SJCRH30 (cell line): ENCODE results near the gene ROPN1. TPM values are rescaled to one million over a fixed set of nuclear protein-coding genes. Genes with fewer than 3 reads are reported as not detected.
"Not testable (repeated sequence)": the region's sequence is repeated elsewhere in the genome, so short reads cannot be mapped to it uniquely, and the experiment has no call there.

Experiments used
- DNase-seq, 2 experiments: peaks; one replicate each; pipeline ENCODE4 v3.0.0-alpha.2; 2015 to 2020
- H3K27ac ChIP-seq: fragments of 250-450 bp; sonication (Bioruptor Pico); 2 replicates; pipeline ENCODE4 v1.5.1; 2020; ENCODE audit warnings: mild to moderate bottlenecking, moderate library complexity
- H3K27me3 ChIP-seq: fragments of 250-450 bp; sonication (Bioruptor Pico); 2 replicates; pipeline ENCODE4 v1.5.1; 2020; ENCODE audit warnings: mild to moderate bottlenecking, moderate library complexity
- H3K36me3 ChIP-seq: fragments of 250-450 bp; sonication (Bioruptor Pico); 2 replicates; pipeline ENCODE4 v1.5.1; 2020; ENCODE audit warnings: mild to moderate bottlenecking, moderate library complexity
- H3K4me1 ChIP-seq: fragments of 250-450 bp; sonication (Bioruptor Pico); 2 replicates; pipeline ENCODE4 v1.5.1; 2020; ENCODE audit warnings: mild to moderate bottlenecking, moderate library complexity
- H3K4me3 ChIP-seq: fragments of 250-450 bp; sonication (Bioruptor Pico); 2 replicates; pipeline ENCODE4 v1.5.1; 2020; ENCODE audit warnings: mild to moderate bottlenecking, moderate library complexity
- H3K9me3 ChIP-seq: fragments of 250-450 bp; sonication (Bioruptor Pico); replicated peaks from 2 replicates; pipeline ENCODE4 v1.5.1; 2020; ENCODE audit warnings: mild to moderate bottlenecking, moderate library complexity
- total RNA-seq: library from RNA; depleted of rRNA; stranded (reverse); fragments of >200 nt; shearing (Covaris generic); gene quantifications from 2 replicates; pipeline ENCODE4 v1.2.3, GENCODE V29; 2014

Gene ROPN1
- total RNA-seq, 1 experiment from 2014 or later: not detected

- not testable (repeated sequence) for H3K27me3 ChIP-seq, H3K9me3 ChIP-seq, H3K36me3 ChIP-seq, H3K4me1 ChIP-seq, H3K27ac ChIP-seq, H3K4me3 ChIP-seq
- DNase-seq: peak; percentile 56 to 71
Observed at GRCh38 chr3:124016483-124016882, 24.6 kb upstream of the ROPN1 start.

GRCh38 chr3:124014366-124014942 is 22.5 kb upstream of the ROPN1 start:
- Histone ChIP-seq H3K27me3 (no peaks in the 10 kb centered on the region), H3K9me3 (peaks cover 9% of the 10 kb centered on the region; the same call in 1 of the 2 replicates), H3K4me1 (peaks cover 4% of the 10 kb centered on the region; the same call in 1 of the 2 replicates), H3K4me3 (no peak overlapping the region), H3K36me3 (no peaks in the 10 kb centered on the region), H3K27ac (no peak overlapping the region)
- no peak for DNase-seq

- not testable (repeated sequence) for H3K36me3 ChIP-seq, H3K4me1 ChIP-seq, H3K27ac ChIP-seq, H3K4me3 ChIP-seq, DNase-seq, H3K9me3 ChIP-seq, H3K27me3 ChIP-seq
Observed at GRCh38 chr3:124008321-124008720, 16.4 kb upstream of the ROPN1 start.

GRCh38 chr3:124007186-124007585 is 15.3 kb upstream of the ROPN1 start:
- Histone ChIP-seq H3K36me3 (no peaks in the 10 kb centered on the region), H3K27me3 (no peaks in the 10 kb centered on the region), H3K4me3 (no peak overlapping the region), H3K4me1 (no peaks in the 10 kb centered on the region), H3K27ac (no peak overlapping the region), H3K9me3 (no peaks in the 10 kb centered on the region)
- DNase-seq: peak; percentile 17 to 26

GRCh38 chr3:124002405-124003079 is 10.6 kb upstream of the ROPN1 start:
- H3K9me3 ChIP-seq, DNase-seq, H3K27ac ChIP-seq, H3K36me3 ChIP-seq, H3K27me3 ChIP-seq, H3K4me3 ChIP-seq, H3K4me1 ChIP-seq: not testable (repeated sequence)

- H3K4me1 ChIP-seq, H3K4me3 ChIP-seq, H3K36me3 ChIP-seq, H3K27ac ChIP-seq, H3K27me3 ChIP-seq, DNase-seq: not testable (repeated sequence)
- 0 out of 2 replicates have a peak, but pooled peaks cover 10% of the 10 kb centered on the region for H3K9me3 ChIP-seq
Observed at GRCh38 chr3:124001366-124001765, 9.4 kb upstream of the ROPN1 start.

GRCh38 chr3:123997543-123997942 is 5.6 kb upstream of the ROPN1 start:
- no peaks in the 10 kb centered on the region for H3K27me3 ChIP-seq
- no peak overlapping the region for H3K27ac ChIP-seq
- H3K4me1 ChIP-seq: no peaks in the 10 kb centered on the region
- DNase-seq: no peak
- H3K4me3 ChIP-seq: no peak overlapping the region
- no peaks in the 10 kb centered on the region for H3K36me3 ChIP-seq
- 0 out of 2 replicates have a peak, but pooled peaks cover 10% of the 10 kb centered on the region for H3K9me3 ChIP-seq

GRCh38 chr3:123993818-123994217 is 1.9 kb upstream of the ROPN1 start:
- H3K27ac ChIP-seq: no peak overlapping the region
- 0 out of 2 replicates have a peak, but pooled peaks cover 6% of the 10 kb centered on the region for H3K27me3 ChIP-seq
- no peak for DNase-seq
- H3K36me3 ChIP-seq: no peaks in the 10 kb centered on the region
- H3K9me3 ChIP-seq: 0 out of 2 replicates have a peak, but pooled peaks cover 7% of the 10 kb centered on the region
- H3K4me3 ChIP-seq: no peak overlapping the region
- H3K4me1 ChIP-seq: no peaks in the 10 kb centered on the region

GRCh38 chr3:123986427-123986826 is 5.5 kb downstream of the ROPN1 start:
- Histone ChIP-seq H3K27ac (no peak overlapping the region), H3K9me3 (0 out of 2 replicates have a peak, but pooled peaks cover 3% of the 10 kb centered on the region), H3K4me1 (no peaks in the 10 kb centered on the region), H3K36me3 (no peaks in the 10 kb centered on the region), H3K4me3 (no peak overlapping the region), H3K27me3 (0 out of 2 replicates have a peak, but pooled peaks cover 6% of the 10 kb centered on the region)
- no peak for DNase-seq

GRCh38 chr3:123984957-123985356 is 7.0 kb downstream of the ROPN1 start:
- Histone ChIP-seq H3K36me3 (no peaks in the 10 kb centered on the region), H3K4me1 (no peaks in the 10 kb centered on the region), H3K27me3 (0 out of 2 replicates have a peak, but pooled peaks cover 3% of the 10 kb centered on the region), H3K9me3 (0 out of 2 replicates have a peak, but pooled peaks cover 3% of the 10 kb centered on the region), H3K27ac (no peak overlapping the region), H3K4me3 (no peak overlapping the region)
- no peak for DNase-seq

- H3K4me1 ChIP-seq: no peaks in the 10 kb centered on the region
- no peak overlapping the region for H3K27ac ChIP-seq
- no peaks in the 10 kb centered on the region for H3K27me3 ChIP-seq
- DNase-seq: no peak
- 0 out of 2 replicates have a peak, but pooled peaks cover 3% of the 10 kb centered on the region for H3K9me3 ChIP-seq
- H3K4me3 ChIP-seq: no peak overlapping the region
- H3K36me3 ChIP-seq: no peaks in the 10 kb centered on the region
Observed at GRCh38 chr3:123984350-123984749, 7.6 kb downstream of the ROPN1 start.

GRCh38 chr3:123981317-123981716 is 10.6 kb downstream of the ROPN1 start:
- H3K36me3 ChIP-seq, H3K27me3 ChIP-seq, H3K4me3 ChIP-seq, H3K27ac ChIP-seq, H3K9me3 ChIP-seq, H3K4me1 ChIP-seq, DNase-seq: not testable (repeated sequence)

- Histone ChIP-seq H3K9me3 (0 out of 2 replicates have a peak, but pooled peaks cover 3% of the 10 kb centered on the region), H3K27ac (no peak overlapping the region), H3K27me3 (no peaks in the 10 kb centered on the region), H3K4me3 (no peak overlapping the region), H3K4me1 (no peaks in the 10 kb centered on the region), H3K36me3 (no peaks in the 10 kb centered on the region)
- DNase-seq: no peak
Observed at GRCh38 chr3:123980539-123980938, 11.4 kb downstream of the ROPN1 start.

GRCh38 chr3:123979525-123980501 is 12.1 kb downstream of the ROPN1 start:
- not testable (repeated sequence) for H3K27ac ChIP-seq, H3K27me3 ChIP-seq, H3K36me3 ChIP-seq, H3K4me1 ChIP-seq, H3K9me3 ChIP-seq, H3K4me3 ChIP-seq
- peak; percentile 50 to 60 for DNase-seq

GRCh38 chr3:123976904-123977303 is 15.0 kb downstream of the ROPN1 start:
- H3K9me3 ChIP-seq, H3K36me3 ChIP-seq, H3K27ac ChIP-seq: not testable (repeated sequence)

More at GRCh38 chr3:123976904-123977303, 15.0 kb downstream of the ROPN1 start:
- not testable (repeated sequence) for H3K4me3 ChIP-seq, DNase-seq, H3K27me3 ChIP-seq, H3K4me1 ChIP-seq
